Tibial artery (tissue), 4 donors: ENCODE measurements around the gene MTREX.
A peak's percentile ranks its signal among the peaks of the same experiment; 100 is the strongest.

Source experiments
- DNase-seq, 2 donors: peaks; one replicate each; pipeline ENCODE4 v3.0.0-alpha.2; 2019
- H3K27ac ChIP-seq, 2 donors: fragments of 200-600 bp; sonication (generic) in 1 of 2; 1 replicate in 1 of 2; 2 replicates in 1 of 2; pipeline ENCODE4 v1.5.1; 2018 to 2019; ENCODE audit warnings: mild to moderate bottlenecking in 1 of 2
- H3K27me3 ChIP-seq, 2 donors: fragments of 200-600 bp; sonication (generic) in 1 of 2; one replicate each; pipeline versions ENCODE4 v1.5.1 to v1.6.0; 2016 to 2019
- H3K36me3 ChIP-seq, 3 donors: fragments of 200-600 bp; sonication (generic) in 2 of 3; one replicate each; pipeline ENCODE4 v1.5.1; 2016 to 2019; ENCODE audit warnings: mild to moderate bottlenecking in 2 of 3
- H3K4me1 ChIP-seq, 4 donors: fragments of 200-600 bp; sonication (generic) in 2 of 4; 1 replicate in 3 of 4; 2 replicates in 1 of 4; pipeline ENCODE4 v1.5.1; 2016 to 2019
- H3K4me3 ChIP-seq, 2 donors: fragments of 200-600 bp; sonication (generic) in 1 of 2; 1 replicate in 1 of 2; 2 replicates in 1 of 2; pipeline ENCODE4 v1.5.1; 2018 to 2019; ENCODE audit warnings: mild to moderate bottlenecking in 2 of 2
- H3K9me3 ChIP-seq, 3 donors: fragments of 200-600 bp; sonication (generic) in 1 of 3; one replicate each; pipeline ENCODE4 v1.5.1; 2016 to 2019
- intact Hi-C: fragments of 100-400 bp; cut with DNase I; formaldehyde crosslinking; loops from one replicate; pipeline ENCODE4 v1.15.0; 2023; ENCODE audit warnings: low total_unique reads
- TF ChIP-seq, protein P1 (sequence below), 2 experiments: fragments of 200-600 bp in 1 of 2; fragments of 450-650 bp in 1 of 2; IDR thresholded peaks; one replicate each; pipeline ENCODE4 v1.5.1; 2017 to 2019; ENCODE audit warnings: antibody characterized with exemption in 2 of 2, mild to moderate bottlenecking in 1 of 2, moderate library complexity in 1 of 2

Gene MTREX

DNA sequence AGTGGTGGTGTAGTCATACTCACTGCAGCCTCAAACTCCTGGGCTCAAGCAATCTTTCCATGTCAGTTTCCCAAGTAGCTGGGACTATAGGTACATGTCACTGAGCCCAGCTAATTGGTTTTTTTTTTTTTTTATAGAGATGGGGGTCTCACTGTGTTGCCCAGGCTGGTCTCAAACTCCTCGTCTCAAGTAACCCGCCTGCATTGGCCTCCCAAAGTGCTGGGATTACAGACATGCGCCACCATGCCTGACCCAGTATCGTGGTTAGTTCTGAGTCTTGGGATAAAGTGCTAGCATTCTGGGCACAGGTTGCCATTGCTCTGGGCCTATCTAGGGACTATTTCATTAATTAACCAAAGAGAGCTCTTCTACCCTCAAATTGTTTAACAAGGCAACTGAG lies 118.7 kb downstream of the MTREX start:
- intact Hi-C loops = no loop called here
- TF ChIP-seq, protein P1, sequence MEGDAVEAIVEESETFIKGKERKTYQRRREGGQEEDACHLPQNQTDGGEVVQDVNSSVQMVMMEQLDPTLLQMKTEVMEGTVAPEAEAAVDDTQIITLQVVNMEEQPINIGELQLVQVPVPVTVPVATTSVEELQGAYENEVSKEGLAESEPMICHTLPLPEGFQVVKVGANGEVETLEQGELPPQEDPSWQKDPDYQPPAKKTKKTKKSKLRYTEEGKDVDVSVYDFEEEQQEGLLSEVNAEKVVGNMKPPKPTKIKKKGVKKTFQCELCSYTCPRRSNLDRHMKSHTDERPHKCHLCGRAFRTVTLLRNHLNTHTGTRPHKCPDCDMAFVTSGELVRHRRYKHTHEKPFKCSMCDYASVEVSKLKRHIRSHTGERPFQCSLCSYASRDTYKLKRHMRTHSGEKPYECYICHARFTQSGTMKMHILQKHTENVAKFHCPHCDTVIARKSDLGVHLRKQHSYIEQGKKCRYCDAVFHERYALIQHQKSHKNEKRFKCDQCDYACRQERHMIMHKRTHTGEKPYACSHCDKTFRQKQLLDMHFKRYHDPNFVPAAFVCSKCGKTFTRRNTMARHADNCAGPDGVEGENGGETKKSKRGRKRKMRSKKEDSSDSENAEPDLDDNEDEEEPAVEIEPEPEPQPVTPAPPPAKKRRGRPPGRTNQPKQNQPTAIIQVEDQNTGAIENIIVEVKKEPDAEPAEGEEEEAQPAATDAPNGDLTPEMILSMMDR (IDR thresholded peaks at IDR 0.05) = no peak
- H3K27me3 ChIP-seq = no peaks in the 10 kb centered on the region
- peaks cover 42 to 74% (median 53%) of the 10 kb centered on the region in 3 donors for H3K36me3 ChIP-seq
- peaks cover 0 to 63% (median 26%) of the 10 kb centered on the region in 4 donors for H3K4me1 ChIP-seq
- H3K4me3 ChIP-seq = no peak overlapping the region
- no peaks in the 10 kb centered on the region for H3K9me3 ChIP-seq
- H3K27ac ChIP-seq = peak overlapping the region; percentile 39 to 46
- no peak for DNase-seq

DNA sequence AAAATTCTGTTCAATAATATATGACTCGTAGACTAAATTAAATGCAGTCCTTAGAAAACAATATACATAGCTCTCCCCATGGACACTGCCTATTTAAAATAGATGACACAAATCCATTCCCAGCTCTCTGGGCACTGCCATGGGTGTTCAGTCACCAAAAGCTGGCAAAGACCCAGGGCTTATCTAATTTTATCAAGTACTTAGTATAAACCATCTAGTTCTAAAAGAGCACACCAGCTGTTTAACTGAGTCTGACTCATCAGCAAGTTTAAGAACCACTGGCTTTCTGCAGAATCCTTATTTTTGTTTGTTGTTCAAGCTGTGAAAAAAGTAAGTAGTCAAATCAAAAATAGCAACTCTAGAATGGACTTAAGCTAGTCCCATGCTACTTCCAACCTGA lies 119.4 kb downstream of the MTREX start:
- H3K27ac ChIP-seq = peak overlapping the region; percentile 39 to 46
- intact Hi-C loops = no loop called here

DNA sequence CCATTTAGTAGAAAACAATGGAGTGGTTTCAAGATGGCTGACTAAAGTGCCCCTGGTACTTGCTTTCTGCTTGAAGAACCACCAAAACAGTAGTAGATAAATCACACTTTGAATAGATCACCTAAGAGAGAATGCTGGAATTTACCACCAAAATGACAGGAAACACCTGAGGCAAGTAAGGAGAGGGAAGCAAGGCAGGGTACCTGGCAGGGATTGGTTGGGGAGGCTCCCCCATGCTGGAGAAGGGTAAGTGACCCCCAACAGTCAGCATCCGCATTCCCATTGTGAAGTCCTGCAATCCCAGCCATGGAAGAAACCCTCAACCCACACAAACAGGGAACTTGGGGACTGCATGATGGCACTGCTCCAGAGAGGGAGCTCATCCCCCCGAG lies 121.4 kb downstream of the MTREX start:
- H3K4me1 ChIP-seq = peaks cover 0 to 61% (median 23%) of the 10 kb centered on the region in 4 donors
- peak overlapping the region; percentile 24 to 46 for H3K27ac ChIP-seq
- H3K27me3 ChIP-seq = no peaks in the 10 kb centered on the region
- TF ChIP-seq, protein P1 (IDR thresholded peaks at IDR 0.05) = no peak
- no peak for DNase-seq
- intact Hi-C loops = no loop called here
- no peak overlapping the region for H3K4me3 ChIP-seq
- H3K9me3 ChIP-seq = no peaks in the 10 kb centered on the region
- peaks cover 17 to 48% (median 28%) of the 10 kb centered on the region in 3 donors for H3K36me3 ChIP-seq

More for the DNA sequence above, 119.4 kb downstream of the MTREX start:
- H3K36me3 ChIP-seq = peaks cover 37 to 68% (median 49%) of the 10 kb centered on the region in 3 donors
- H3K27me3 ChIP-seq = no peaks in the 10 kb centered on the region
- no peak for DNase-seq
- TF ChIP-seq, protein P1 (IDR thresholded peaks at IDR 0.05) = no peak
- H3K4me3 ChIP-seq = no peak overlapping the region
- H3K4me1 ChIP-seq = peaks cover 0 to 57% (median 24%) of the 10 kb centered on the region in 4 donors
- no peaks in the 10 kb centered on the region for H3K9me3 ChIP-seq

DNA sequence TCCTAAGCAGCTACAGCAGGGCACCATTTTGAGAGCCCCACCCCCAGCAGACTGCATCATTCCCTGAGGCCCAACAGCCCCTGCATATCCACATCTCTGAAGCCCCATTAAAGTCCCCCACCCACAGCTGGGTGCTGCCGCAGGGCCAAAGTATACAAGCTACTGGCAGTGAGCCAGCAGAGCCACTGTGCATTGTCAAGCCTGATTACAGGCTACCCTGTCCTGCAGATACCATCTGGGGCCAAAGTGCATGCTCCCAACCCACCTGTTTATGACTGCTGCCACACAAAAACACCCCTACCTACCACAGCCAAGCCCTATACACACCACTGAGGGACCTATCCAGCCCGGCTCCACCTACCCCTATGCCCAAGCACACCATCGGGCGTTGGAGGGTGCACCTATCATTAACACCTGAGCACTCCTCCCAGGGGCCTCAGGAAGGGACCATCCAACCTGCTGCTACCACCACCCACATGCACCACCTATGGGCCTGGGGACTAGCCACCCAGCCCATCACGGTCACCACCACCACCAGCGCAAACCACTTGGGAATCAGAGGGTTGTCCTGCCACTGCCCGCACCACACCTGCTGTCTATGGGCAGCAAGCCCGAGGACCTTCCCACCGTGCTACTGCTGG lies 121.9 kb downstream of the MTREX start:
- Histone ChIP-seq H3K36me3 (peaks cover 12 to 43% (median 23%) of the 10 kb centered on the region in 3 donors), H3K9me3 (no peaks in the 10 kb centered on the region), H3K4me1 (peaks cover 0 to 65% (median 23%) of the 10 kb centered on the region in 4 donors), H3K27me3 (no peaks in the 10 kb centered on the region), H3K27ac (peak overlapping the region; percentile 24 to 46), H3K4me3 (no peak overlapping the region)
- TF ChIP-seq, protein P1 (IDR thresholded peaks at IDR 0.05) = no peak
- DNase-seq = no peak
- intact Hi-C loops = no loop called here

DNA sequence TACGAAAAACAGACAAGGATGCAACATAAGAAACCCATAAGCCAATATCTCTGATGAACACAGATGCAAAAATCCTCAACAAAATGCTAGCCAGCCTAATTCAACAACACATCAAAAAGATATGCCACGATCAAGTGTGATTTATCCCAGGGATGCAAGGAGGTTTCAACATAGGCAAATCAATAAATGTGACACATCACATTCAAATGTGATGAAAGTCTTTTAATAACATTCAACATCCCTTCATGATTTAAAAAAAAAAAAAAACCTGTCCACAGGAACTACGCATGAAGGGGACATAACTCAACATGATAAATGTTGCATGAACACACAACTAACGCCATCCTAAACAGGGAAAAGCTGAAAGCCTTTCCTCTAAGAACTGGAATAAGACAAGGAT lies 124.8 kb downstream of the MTREX start:
- Histone ChIP-seq H3K4me3 (no peak overlapping the region), H3K36me3 (peaks cover 4 to 23% (median 8%) of the 10 kb centered on the region in 3 donors), H3K4me1 (peaks cover 0 to 74% (median 24%) of the 10 kb centered on the region in 4 donors), H3K9me3 (no peaks in the 10 kb centered on the region), H3K27me3 (no peaks in the 10 kb centered on the region), H3K27ac (peak overlapping the region in 1 of 2 donors; percentile 7)
- TF ChIP-seq, protein P1 (IDR thresholded peaks at IDR 0.05) = no peak
- no peak for DNase-seq
- intact Hi-C loops = no loop called here
